ENCODE results near the gene CD63.
"Not testable (repeated sequence)": the region's sequence is repeated elsewhere in the genome, so short reads cannot be mapped to it uniquely, and the experiment has no call there.

CD63 gene, protein sequence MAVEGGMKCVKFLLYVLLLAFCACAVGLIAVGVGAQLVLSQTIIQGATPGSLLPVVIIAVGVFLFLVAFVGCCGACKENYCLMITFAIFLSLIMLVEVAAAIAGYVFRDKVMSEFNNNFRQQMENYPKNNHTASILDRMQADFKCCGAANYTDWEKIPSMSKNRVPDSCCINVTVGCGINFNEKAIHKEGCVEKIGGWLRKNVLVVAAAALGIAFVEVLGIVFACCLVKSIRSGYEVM

DNA sequence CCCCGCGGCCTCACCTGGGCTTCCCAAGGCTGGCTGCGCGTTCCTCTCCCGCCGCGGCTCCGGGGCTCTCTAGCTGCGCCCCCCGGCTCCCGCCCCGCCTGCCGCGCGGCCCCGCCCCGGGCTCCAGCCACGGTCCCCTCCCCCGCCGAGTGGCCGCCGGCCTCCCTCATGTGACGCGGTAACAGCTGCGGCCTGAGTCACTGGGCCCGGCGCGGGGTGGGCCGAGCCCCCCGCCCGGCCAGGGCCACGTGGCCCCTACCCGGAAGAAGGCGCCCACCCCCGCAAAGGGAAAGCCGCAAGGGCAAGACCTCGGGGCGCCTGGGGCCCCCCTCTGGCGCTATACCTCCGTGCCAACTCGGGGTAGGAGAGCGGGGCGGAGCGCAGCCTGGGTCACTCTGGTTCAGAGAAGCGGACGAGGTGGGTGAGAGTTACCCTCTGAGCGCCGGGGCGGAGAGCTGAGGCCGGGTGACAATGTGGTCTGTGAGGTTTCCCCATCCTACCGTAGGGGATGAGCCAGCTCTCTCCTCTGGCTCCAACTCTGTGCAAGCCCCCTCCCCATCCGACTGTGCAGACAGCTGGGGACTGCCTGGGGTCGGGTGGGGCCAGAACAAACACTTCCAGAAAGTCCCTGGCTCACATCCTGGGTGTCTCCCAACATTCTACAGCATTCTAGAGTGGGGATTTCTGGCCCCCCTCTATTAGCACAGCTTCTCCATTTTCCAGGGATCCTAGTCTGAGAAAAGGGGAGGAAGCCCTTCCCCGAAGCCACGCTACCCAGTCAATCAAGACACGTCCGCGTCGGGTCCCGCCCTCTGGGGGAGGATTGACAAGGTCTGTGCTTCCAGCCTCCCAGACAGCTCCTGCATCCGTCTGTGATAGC is at the start of gene CD63:
Gene CD63 (minus strand): TSS at position 71 of the 880 bp plus-strand sequence. CDS start 668 bp downstream, outside the sequence.
- FAIRE-seq = no peak

DNA sequence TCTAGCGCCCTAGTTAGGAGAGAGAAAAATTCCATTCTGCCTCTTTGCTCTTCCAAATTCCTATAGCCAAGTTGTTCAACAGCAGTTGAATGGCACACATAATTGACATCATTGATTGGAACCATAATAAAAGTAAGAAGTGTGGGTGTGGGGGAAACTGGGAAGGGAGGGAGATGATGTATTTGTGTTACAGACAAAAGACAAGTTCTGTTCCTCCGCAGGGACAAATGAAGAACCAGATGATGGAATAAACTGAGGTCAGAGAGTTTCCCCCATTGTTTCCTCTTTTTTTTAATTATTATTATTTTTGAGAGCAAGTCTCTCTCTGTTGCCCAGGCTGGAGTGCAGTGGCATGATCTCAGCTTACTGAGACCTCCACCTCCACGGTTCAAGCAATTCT is 49.0 kb upstream of the CD63 start:
- FAIRE-seq = no peak

DNA sequence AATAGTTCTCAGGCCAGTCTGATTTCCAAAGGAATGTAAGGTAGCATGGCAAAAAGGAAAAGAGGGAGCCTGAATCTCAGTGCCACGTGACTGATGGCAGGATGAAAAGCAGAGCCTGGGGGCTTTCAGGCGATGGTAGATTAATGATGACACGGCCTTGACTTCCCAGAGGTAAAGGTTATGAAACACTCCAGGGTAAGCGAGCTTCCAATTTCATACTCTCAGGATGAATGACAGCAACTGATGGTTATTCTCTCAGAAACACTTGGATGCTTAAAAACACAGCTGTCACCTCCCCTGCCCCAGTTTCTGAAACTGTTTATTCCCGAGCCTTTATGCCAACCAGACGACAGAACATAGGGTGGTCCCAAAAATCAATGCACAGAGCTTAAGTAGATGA is 42.9 kb upstream of the CD63 start:
- FAIRE-seq = no peak

DNA sequence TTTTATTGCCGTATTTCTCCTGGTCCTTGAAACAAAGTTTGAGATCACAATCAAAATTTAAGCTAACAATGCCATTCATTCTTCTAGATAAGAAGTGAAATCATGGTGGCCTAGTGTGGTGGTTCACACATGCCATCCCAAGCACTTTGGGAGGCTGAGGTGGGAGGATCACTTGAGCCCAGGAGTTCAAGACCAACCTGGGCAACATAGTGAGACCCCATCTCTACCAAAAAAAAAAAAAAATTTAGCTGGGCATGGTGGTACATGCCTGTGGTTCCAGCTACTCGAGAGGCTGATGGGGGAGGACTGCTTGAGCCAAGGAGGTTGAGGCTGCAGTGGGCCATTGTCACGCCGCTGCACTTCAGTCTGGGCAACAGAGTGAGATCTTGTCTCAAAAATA is 38.3 kb upstream of the CD63 start:
- FAIRE-seq = no peak

DNA sequence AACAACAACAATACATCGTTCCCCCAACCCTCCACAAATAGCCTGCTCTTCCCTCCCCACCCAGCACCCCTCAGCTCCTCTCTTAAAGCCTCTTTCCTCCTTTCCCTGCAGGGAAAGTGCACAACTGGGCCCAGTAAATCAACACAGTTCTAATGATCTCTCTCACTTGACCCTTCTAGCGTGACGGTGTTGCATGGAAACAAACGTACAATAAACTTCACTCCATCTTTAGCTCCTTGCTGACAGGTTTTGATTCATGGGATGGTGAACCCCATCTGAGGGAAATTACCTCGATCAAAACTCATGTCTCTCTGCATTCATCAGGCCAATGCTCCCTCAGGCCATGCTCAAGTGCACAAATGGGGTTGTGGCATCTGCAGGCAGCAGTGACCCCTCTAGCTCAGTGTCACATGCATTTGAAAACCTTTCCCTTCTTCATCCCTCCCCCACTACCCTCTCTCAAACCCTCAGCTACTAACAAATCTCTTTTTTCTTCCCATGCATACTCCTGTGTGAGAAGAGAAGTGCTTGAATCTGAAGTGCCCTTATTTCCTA is 37.0 kb upstream of the CD63 start:
- FAIRE-seq = no peak

DNA sequence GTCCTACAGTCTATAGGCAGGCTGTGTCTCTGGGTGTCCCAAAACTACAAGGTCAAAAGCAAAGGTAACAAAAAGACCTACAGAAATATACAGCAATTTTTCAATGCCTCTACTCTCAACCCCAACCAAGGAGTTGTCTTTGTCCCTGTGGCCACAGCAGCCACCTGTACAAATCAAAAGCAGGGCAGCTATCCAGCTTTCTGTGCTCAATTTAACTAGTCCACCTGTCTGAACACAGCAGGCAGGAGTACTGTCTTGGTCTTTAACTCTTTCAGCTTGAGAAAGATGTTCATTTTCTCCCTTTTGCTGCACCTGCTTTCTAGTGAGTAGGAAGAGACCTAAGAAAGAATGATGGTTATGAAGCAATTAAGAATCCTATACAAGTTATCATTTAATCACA is 33.8 kb upstream of the CD63 start:
- FAIRE-seq = no peak

DNA sequence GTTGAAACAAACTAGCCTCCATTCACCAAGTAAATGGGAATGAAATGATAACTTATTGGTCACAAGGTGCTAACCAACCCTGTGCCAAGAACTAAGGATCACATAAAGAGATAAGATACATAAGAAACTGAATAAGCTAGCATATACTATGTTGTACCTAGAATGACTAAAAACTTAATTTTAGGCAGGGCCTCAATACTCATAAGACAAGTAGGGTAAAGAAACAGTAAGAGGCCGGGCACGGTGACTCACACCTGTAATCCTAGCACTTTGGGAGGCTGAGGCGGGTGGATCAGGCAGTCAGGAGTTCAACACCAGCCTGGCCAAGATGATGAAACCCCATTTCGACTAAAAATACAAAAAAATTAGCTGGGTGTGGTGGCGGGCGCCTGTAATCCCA is 31.9 kb upstream of the CD63 start:
- FAIRE-seq = no peak

DNA sequence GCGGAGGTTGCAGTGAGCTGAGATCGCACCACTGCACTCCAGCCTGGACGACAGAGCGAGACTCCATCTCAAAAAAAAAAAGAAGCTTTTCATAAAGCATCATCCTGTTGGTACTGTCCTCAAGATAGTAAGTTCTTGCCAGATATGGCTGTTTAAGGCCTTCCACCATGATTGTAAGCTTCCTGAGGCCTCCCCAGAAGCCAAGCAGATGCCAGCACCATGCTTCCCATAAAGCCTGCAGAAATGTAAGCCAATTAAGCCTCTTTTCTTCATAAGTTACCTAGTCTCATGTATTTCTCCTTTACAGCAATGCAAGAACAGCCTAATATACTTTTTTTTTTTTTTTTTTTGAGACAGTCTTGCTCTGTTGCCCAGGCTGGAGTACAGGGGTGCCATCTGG is 29.8 kb upstream of the CD63 start:
- not testable (repeated sequence) for FAIRE-seq

DNA sequence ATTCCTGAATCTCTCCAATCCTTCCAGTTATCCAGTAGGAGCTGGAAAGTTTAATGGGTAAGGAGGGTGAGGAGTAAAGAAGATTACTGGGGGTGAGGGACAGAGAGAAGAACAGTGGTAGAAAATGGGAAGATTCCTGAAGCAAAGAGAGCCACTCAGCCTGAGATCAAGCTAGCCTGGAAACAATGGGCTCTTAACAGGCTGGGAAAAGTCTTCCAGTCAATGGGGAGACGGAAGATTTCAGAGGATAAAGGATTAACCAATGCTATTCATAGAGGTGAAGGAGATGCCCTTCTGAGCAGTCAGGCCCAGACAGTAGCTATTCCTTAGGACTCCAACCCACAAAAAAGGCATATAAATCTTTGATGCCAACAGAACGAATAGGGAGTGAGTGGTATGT is 28.9 kb upstream of the CD63 start:
- no peak for FAIRE-seq

DNA sequence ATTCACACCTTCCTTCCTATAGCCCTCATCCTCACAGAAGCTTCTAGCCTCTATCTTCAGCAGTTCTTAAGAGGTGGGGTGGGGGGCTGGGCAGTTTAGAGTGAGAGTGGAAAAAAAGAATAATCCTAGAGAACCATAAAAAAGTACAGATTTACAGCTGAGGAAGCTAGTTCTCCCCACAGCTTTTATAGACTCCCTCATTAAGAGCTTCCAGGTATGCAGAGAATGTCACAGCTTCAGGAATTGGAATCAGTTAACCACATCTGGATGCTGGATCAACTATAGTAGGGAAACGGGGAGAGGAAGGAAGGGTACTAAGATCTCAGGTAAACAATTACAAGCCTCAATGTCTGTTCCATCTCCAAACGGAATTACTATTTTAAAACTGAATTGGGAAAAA is 26.4 kb upstream of the CD63 start:
- FAIRE-seq = no peak

DNA sequence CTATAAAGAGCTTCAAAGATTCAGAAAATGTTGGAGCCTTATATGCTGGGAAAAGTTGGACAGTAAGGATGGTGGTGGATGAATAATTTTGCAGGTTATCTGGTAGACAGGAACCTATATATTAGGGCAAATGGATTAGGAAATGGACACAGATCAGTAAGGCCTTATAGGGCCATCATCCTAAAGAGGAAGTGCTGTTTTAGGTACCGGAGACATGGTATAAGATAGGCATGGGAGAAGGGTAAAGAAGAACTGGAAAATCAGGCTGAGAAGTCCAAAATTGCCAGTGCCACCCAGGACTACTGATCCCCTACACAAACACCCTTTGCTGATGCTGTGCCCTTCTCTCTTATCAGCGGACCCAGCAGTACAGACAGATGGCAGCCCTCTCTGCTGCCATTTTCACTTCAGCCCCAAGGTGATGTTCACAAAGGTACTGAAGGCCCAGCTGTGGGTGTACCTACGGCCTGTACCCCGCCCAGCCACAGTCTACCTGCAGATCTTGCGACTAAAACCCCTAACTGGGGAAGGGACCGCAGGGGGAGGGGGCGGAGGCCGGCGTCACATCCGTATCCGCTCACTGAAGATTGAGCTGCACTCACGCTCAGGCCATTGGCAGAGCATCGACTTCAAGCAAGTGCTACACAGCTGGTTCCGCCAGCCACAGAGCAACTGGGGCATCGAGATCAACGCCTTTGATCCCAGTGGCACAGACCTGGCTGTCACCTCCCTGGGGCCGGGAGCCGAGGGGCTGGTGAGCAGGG is 19.6 kb upstream of the CD63 start:
- no peak for FAIRE-seq

DNA sequence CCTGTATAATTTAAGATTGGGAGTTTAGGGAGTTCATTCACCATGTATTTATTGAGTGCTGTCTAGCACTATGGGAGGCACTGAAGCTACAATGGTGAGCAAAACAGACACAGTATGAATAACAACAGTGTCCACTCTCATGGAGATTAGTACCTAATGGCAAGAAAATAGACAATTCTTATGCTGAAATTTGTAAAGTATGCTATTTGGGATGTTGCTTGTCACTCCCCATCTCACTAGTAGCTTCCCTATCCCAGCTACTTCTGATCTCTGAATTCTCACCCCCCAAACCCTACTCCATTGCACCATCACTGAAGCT is 18.1 kb upstream of the CD63 start:
- no peak for FAIRE-seq

DNA sequence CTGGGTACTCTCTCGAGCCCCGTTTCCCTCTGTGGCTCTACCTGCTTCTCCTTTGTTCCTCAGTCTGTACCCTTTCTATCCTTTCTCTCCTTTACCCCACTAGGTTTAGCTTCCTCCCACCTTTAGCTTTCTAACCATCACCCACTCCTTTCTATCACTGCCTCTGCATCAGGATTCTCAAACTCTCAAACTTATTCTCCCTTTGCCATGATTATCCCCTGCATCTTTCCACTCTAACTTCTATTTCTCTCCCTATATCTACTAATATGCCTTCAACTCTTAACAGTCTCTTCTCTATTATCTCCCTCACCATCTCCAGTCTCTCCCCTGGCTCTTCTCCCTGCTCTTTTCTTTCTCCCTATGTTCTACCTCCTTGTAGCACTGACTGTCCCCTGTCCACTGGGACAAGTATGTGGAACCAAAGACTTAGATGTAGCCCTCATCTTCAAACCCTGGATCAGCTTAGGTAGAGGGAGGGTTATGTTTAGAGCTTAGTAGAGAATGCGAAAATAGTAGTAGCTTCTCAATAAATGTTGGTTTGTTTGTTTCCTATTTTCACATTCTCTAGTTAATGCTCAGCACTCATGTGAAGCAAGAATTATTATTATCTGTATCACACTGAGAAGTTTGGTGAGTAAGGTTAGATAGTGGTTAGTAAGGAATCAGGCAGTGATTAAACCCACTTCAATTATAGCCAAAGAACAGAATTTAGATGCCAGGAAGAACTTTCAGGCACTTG is 17.5 kb upstream of the CD63 start:
- no peak for FAIRE-seq

DNA sequence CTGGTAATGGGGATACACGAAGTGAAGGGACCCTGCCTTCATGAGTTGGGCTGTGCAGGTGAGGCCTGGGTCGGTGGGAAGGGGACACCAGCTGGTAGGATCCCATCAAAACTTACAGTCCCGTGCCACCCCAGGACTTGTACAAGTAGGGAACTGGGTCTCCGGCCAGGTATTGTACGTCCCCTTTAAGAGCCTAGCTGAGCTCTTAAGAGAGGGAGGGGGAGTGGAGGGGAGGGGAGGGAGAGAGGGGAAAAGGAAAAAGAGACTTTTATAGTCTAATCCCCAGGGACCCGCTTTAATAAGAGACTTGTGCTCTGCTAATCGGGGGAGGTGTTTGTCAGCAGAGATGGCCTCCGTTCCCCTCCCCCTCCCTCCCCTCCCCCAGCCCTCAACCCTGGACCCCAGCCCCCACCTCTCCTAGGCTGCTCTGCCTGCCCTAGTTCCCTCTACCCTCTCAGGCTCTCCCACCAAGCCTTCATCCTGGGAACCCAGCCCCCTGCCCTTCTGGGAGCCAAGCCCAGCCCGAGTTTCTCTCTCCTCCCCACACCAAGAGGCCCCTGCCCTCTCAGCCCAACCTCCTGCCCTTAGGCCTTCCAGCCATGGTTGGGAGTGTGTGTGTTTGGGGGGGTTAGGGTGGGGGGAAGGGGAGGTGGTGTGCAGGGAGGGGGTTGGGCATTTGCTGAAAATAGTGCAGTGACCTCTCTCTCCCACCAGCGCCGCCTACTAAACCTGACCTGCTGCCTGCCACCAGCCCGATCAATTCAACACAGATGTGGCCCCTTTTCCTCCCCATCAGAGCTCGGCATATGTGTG is 16.8 kb upstream of the CD63 start:
- no peak for FAIRE-seq

DNA sequence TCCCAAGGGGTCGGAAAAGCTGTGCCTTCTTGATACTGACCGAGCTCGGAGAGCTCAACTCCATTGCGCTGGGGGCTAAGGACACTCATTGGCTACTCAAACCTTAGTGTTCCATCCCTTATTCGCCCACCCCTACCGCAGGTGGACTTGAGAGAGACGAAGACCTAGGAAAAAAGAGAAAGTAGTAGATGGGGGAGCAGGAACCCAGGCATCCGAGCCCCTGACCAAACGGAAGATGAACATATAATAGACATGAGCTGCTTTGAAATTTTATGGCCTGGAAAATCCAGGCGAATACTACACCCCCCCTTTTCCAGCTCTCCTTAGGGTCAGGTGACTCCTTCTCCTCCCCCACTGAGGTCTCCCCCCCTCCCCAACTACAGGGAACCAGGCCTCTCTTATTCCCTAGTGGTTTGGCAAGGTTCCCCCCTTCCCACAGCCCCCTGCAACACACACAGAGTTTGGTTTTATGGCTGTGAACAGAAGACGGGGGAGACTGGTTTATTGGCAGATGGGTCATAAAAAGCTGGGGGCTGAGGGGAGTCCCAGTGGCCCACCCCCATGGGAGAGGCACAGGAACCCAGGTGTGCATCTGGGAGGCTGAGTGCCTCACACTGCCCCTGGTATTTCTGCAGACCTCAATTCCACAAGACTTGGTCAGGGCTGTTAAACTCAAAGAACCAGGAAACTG is 15.7 kb upstream of the CD63 start:
- no peak for FAIRE-seq

DNA sequence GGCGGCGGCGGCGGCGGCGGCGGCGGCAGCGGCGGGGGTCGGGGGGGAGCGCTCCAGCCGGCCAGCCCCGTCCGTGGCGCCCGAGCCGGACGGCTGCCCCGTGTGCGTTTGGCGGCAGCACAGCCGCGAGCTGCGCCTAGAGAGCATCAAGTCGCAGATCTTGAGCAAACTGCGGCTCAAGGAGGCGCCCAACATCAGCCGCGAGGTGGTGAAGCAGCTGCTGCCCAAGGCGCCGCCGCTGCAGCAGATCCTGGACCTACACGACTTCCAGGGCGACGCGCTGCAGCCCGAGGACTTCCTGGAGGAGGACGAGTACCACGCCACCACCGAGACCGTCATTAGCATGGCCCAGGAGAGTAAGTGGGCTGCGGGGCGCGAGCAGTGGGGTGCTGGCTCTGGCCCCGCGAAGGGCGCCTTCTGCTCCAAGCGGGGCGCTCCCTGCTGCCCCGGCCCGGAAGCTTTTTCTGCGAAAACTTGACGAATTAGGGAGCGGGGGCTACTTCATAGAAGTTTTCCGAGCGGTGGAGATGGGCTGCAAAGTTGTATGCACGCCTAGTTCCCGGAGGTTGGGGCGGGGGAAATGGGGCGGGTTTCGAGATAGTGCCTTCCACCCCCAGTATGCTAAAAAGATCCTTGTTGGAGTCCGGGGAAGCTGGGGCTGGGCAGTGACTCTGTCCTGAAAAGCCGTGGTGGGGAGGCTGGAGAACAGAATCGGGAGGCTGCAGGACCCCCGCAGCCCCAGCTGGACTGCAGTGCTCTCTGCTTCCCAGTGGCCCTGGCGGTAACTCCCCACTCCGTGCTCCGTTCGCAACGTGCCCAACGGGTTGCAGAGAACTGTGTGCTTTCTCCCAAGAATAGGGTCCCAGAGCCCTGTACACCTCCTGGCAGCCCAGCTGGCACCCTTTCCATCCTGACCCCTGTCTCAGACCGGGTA is 14.9 kb upstream of the CD63 start:
- FAIRE-seq = no peak

DNA sequence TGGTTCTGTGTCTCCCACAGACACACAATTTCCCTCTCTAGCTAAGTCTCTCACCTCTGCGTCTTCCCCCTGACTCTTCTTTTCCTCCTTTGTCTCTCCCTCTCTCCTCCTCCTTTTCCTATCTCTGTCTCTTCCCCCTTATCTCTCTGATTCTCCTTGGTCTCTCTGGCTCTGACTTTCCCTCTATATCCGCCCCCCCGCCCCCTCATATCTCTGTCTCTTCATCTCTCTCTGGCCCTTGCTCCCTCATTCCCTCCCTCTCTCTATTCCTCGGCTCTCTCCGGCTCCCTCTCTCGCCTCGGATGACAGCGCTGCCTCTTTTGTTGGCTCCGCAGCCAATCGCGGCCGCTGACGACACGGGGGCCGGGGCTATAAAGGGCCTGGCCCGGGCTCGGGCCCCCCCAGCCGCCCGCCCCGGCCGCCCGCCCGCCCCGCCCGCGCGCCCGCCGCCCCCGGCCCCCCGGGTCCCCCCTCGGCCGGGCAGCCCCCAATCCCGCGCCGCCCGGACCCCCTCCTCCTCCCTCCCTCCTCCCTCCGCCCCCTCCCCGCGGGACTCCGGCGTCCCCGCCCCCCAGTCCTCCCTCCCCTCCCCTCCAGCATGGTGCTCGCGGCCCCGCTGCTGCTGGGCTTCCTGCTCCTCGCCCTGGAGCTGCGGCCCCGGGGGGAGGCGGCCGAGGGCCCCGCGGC is 14.1 kb upstream of the CD63 start, which contains the start of gene GDF11:
Gene GDF11 (plus strand): TSS at position 404 of the 687 bp plus-strand sequence. CDS start 195 bp downstream, at position 599.
- no peak for FAIRE-seq

DNA sequence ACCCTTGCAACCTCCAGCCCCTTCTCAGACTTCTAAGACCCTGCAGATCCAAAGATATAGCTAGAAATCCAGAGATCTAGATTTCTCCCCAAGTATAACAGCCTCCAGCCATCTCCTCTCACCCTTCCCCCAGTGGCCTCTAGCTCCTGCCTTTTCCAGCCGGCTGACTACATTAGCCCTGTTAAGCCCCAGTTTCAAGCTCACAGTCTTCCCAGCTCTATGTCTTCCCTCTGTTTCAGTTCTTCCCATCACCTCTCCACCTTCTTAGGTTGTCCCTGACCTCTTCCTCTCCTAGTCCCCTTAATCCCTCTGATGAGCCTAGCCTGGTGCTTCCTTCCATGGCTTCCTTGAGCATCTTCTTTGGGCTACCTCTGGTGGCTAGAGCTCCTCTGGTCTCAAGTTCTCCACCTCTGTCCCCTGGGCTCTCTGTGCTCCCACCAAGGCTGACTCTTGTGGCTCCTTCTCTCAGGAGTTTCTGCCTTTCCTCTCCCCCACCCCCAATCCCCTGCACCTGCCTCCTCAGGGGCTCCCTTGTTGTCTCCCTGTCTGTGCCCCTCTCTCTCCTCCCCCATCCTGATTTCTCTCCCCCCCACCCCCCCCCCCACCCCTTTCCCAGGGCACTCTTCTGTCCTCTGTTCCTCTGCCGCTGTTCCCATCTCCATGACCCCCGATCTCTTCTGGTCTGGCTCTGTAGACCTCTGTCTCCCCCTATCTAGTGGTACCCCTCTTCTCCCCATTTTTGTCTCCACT is 13.3 kb upstream of the CD63 start:
- FAIRE-seq = no peak

DNA sequence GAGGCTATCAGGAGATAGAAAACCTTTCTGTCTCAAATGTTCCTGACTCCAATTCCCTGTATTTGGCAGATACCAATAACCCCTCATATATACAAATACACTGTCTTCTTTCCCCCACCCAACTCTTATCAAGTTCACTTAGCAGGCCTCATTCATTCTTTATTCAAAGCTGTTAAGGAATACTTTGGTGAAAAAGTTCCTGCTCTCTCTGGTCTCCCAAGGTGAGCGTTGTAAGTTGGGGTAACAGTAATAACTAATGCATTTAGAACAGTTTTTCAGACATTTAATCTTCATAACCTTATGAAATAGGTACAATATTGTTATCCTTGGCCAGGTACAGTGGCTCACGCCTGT is 10.2 kb upstream of the CD63 start:
- no peak for FAIRE-seq
